Measurements from ENCODE around the gene ALMS1.
"Not testable (repeated sequence)": the region's sequence is repeated elsewhere in the genome, so short reads cannot be mapped to it uniquely, and the experiment has no call there.

The ALMS1 gene

DNA sequence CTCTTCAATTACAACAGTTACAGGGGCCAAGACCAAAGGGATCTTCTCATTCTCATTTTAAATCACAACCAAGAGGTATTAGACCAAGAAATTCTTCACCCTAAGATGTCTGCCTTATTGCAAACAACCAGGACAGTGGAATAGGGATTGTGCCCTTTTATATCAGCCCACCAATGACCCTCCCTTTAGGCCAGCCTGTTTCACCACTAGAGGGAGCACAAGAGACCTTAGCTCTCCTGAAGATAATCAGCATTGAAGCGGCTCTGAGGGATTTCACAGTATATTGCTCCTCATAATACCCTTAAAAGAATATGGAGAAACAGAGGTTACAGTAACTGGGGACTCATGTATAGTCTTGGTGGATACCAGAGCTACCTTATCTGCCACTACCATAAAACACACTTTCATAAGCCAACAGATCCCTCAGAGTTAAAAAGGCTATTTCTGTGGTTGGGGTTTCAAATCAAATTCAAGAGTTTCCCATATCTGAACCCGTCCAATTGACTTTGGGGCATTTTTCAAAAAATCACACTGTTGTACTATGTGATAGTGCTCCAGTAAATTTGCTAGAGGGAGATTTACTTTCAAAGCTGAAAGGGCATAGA is 245.1 kb downstream of the ALMS1 start:
- TF ChIP-seq, protein P1, sequence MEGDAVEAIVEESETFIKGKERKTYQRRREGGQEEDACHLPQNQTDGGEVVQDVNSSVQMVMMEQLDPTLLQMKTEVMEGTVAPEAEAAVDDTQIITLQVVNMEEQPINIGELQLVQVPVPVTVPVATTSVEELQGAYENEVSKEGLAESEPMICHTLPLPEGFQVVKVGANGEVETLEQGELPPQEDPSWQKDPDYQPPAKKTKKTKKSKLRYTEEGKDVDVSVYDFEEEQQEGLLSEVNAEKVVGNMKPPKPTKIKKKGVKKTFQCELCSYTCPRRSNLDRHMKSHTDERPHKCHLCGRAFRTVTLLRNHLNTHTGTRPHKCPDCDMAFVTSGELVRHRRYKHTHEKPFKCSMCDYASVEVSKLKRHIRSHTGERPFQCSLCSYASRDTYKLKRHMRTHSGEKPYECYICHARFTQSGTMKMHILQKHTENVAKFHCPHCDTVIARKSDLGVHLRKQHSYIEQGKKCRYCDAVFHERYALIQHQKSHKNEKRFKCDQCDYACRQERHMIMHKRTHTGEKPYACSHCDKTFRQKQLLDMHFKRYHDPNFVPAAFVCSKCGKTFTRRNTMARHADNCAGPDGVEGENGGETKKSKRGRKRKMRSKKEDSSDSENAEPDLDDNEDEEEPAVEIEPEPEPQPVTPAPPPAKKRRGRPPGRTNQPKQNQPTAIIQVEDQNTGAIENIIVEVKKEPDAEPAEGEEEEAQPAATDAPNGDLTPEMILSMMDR (conservative IDR thresholded peaks at IDR 0.05; ENCODE audit: low read depth): peak; percentile 34; the same call in 1 of the 2 replicates
- POLR2A ChIA-PET (ENCODE audit: low non-redundant PET); CTCF ChIA-PET; H3K27ac ChIP-seq; DNase-seq (ENCODE audit: low spot score): not testable (repeated sequence)

DNA sequence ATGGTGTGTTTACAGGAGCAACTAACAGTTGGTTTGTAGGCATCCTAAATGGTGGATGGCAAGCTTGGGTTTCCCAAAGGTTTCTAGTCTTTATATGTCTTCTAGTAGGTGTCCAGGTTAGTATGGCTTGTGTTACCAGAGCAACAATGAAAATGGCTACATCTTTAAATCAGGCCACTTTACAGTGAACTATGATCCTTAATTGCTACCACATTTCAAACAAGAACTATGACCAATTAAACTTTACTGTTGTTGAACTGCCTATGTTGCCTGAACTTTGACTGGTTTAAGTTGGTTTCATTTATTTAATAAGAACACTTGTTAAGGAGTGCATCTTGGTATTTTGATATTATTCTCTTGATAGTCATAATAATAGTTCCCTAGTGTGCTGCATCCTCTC is 251.3 kb downstream of the ALMS1 start:
- H3K27ac ChIP-seq; DNase-seq (ENCODE audit: low spot score); POLR2A ChIA-PET (ENCODE audit: low non-redundant PET): not testable (repeated sequence)
- CTCF ChIA-PET: interaction anchor here (0.6 kb wide), 1 partner anchor 64 kb away, joined by 3 read pairs; no protein-coding TSS in a partner anchor

DNA sequence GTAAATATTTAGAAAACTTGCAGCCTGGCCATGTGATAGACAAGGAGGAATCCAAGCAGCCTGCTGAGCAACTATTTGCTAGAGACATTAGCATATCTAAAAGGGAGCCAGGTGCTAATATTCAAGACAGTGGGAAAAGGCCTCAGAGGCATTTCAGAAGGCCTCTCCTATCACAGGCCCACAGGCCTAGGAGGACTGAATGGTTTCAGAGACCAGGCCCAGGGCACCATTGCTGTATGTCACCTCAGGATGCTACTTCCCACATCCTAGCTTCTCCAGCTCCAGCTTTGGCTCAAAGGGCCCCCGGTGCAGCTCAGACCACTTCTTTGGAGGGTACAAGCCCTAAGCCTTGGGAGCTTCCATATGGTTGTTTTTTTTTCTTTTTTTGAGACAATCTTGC is 252.8 kb downstream of the ALMS1 start:
- TF ChIP-seq, protein P1 (conservative IDR thresholded peaks at IDR 0.05; ENCODE audit: low read depth): no peak
- ChIA-PET POLR2A (ENCODE audit: low non-redundant PET) (no interaction called here), CTCF (interaction anchor here (0.7 kb wide), 1 partner anchor 9 kb away, joined by 3 read pairs; no protein-coding TSS in a partner anchor)
- DNase-seq (ENCODE audit: low spot score): no peak
- H3K27ac ChIP-seq: no peak overlapping the region

DNA sequence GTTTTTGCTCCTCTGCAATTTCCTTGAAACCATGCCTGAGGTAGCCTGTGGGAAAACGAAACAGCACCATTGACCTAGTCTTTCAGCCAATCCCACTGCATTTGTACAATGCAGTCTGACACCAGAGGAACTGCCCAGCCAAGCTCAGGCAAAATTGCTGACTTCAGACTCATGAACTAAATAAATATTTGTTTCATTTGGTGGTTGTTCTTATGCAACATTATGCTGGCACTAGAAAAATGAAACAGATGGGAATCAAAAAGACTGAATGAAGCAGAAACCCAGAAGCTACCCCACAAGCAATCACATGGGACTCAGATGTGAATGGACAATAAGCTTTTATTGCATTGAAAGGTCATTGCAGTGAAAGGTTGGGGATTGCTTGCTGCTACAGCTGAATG is 254.9 kb downstream of the ALMS1 start:
- no peak overlapping the region for H3K27ac ChIP-seq
- TF ChIP-seq, protein P1 (conservative IDR thresholded peaks at IDR 0.05; ENCODE audit: low read depth): no peak
- CTCF ChIA-PET: interaction anchor here (0.6 kb wide), 3 partner anchors 9 to 76 kb away, joined by 3 to 5 read pairs (median 3); no protein-coding TSS in a partner anchor
- DNase-seq (ENCODE audit: low spot score): no peak
- POLR2A ChIA-PET (ENCODE audit: low non-redundant PET): no interaction called here

DNA sequence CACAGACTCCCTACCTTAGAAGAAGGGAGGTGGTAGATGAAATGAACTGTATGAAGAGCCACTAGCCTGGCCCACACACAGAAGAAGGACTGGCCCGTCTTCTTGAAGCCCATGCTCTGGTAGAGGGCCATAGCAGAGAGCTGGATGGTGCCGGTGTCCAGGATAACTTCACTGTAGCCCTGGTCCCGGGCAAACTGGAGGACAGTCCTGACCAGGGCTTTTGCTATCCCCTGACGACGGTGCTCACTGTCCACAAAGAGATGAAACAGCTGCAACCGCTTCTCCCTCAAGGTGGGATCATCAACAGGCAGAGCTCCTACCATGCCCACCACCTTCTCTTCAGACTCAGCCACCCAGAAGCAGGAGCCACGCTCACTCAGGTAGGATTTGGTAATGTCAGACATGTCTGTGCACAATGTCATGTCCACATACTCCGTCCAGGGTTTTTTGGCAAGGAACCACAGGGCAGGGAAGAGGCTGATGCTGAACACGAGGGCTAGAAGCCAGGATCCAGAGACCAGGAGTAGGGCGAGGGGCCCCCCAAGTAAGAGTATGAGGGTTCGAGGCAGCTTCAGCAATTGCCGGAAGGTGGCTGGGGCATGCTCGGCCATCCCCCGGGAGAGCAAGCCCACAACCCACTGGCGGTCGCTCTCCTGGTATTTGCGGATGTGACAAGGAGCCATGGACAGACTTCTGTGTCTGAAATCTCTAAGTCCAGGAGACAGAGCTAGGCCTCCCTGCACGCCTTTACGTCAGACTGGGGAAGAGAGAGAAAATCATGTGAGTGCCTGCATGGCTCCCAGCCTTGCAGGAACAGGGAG is 255.5 kb downstream of the ALMS1 start:
- H3K27ac ChIP-seq: no peak overlapping the region
- DNase-seq (ENCODE audit: low spot score): no peak
- POLR2A ChIA-PET (ENCODE audit: low non-redundant PET): no interaction called here

DNA sequence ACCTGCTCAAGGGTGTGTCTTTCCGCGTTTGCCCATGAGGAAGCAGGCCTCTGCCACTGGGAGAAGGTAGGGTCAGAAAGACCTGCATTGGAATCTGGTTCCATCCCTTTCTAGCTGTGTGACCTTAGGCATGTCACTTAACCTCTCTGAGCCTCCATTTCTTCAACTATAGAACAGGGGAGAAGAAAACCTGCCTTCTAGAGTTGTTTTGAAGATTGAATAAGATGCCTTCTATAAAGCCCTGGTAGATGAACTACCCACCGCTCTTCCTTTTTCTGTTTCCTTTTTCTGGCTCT is 256.1 kb downstream of the ALMS1 start:
- ChIA-PET CTCF (interaction anchor here (0.5 kb wide), 1 partner anchor 13 kb away, joined by 3 read pairs; no protein-coding TSS in a partner anchor), POLR2A (ENCODE audit: low non-redundant PET) (no interaction called here)
- H3K27ac ChIP-seq: no peak overlapping the region
- DNase-seq (ENCODE audit: low spot score): no peak
- TF ChIP-seq, protein P1 (conservative IDR thresholded peaks at IDR 0.05; ENCODE audit: low read depth): no peak

More for the DNA sequence above, 255.5 kb downstream of the ALMS1 start:
- TF ChIP-seq, protein P1 (conservative IDR thresholded peaks at IDR 0.05; ENCODE audit: low read depth): no peak
- CTCF ChIA-PET: interaction anchor here (0.6 kb wide), 2 partner anchors 8 to 12 kb away, joined by 3 read pairs; no protein-coding TSS in a partner anchor
